Cardiac muscle cell (in vitro differentiated cells and primary cell): ENCODE measurements around the gene PAM. TPM values are rescaled to one million over a fixed set of nuclear protein-coding genes. Genes with fewer than 3 reads are reported as not detected.

ENCODE experiments used
- DNase-seq, 2 donors: peaks; one replicate each; pipeline versions ENCODE4 v3.0.0 to v3.0.0-alpha.2; 2010 to 2017; ENCODE audit warnings: low read depth in 1 of 2, low spot score in 1 of 2
- H3K27ac ChIP-seq: fragments of 200-600 bp; sonication (generic); 2 replicates; pipeline ENCODE4 v1.5.1; 2016
- H3K27me3 ChIP-seq: fragments of 200-600 bp; sonication (generic); 2 replicates; pipeline ENCODE4 v1.6.0; 2016; ENCODE audit warnings: control low read depth
- H3K36me3 ChIP-seq: fragments of 200-600 bp; sonication (generic); 2 replicates; pipeline ENCODE4 v1.5.1; 2016; ENCODE audit warnings: control low read depth
- H3K4me1 ChIP-seq: fragments of 200-600 bp; sonication (generic); 2 replicates; pipeline ENCODE4 v1.8.1; 2017; ENCODE audit warnings: low read depth, mild to moderate bottlenecking, mixed run types
- H3K4me3 ChIP-seq: fragments of 200-600 bp; sonication (generic); 2 replicates; pipeline ENCODE4 v1.5.1; 2016; ENCODE audit warnings: mild to moderate bottlenecking
- H3K9me3 ChIP-seq: fragments of 200-600 bp; sonication (generic); 2 replicates; pipeline ENCODE4 v1.5.1; 2017; ENCODE audit warnings: low read depth, mild to moderate bottlenecking, control low read depth
- CTCF ChIP-seq: IDR thresholded peaks from 2 replicates; pipeline ENCODE4 v1.5.1; 2012; ENCODE audit warnings: low read depth, mild to moderate bottlenecking, low read length
- polyA plus RNA-seq: library from polyadenylated mRNA; unstranded; fragments of >200 nt; fragmentation: Nextera tagmentation; extraction: Ambion mirVana; gene quantifications from 2 replicates; pipeline ENCODE4 v1.2.1, GENCODE V29; 2016
- total RNA-seq: library from RNA; depleted of rRNA; stranded (reverse); fragments of >200 nt; gene quantifications from 2 replicates; pipeline ENCODE4 v1.2.3, GENCODE V29; 2016

The PAM gene
- total and polyA plus RNA-seq, 2 experiments from 2014 or later, result 375 to 392 TPM

GRCh38 chr5:102858221-102858620 lies 103.1 kb downstream of the PAM start:
- H3K27ac ChIP-seq, result no peak overlapping the region

GRCh38 chr5:102858808-102859207 lies 103.7 kb downstream of the PAM start:
- Histone ChIP-seq H3K27me3 (no peaks in the 10 kb centered on the region), H3K36me3 (no peaks in the 10 kb centered on the region), H3K9me3 (no peaks in the 10 kb centered on the region), H3K4me3 (no peak overlapping the region), H3K27ac (no peak overlapping the region), H3K4me1 (no peaks in the 10 kb centered on the region)
- no peak for TF ChIP-seq CTCF
- DNase-seq, result peak in 1 of 2 donors; percentile 13

More at GRCh38 chr5:102858221-102858620, 103.1 kb downstream of the PAM start:
- no peak for DNase-seq
- no peak for TF ChIP-seq CTCF
- no peaks in the 10 kb centered on the region for H3K4me1 ChIP-seq
- H3K36me3 ChIP-seq, result no peaks in the 10 kb centered on the region
- H3K4me3 ChIP-seq, result no peak overlapping the region
- H3K27me3 ChIP-seq, result no peaks in the 10 kb centered on the region
- no peaks in the 10 kb centered on the region for H3K9me3 ChIP-seq

GRCh38 chr5:102860035-102860434 lies 104.9 kb downstream of the PAM start:
- Histone ChIP-seq H3K4me1 (no peaks in the 10 kb centered on the region), H3K36me3 (no peaks in the 10 kb centered on the region), H3K27me3 (no peaks in the 10 kb centered on the region), H3K9me3 (no peaks in the 10 kb centered on the region), H3K27ac (no peak overlapping the region), H3K4me3 (no peak overlapping the region)
- no peak for DNase-seq
- TF ChIP-seq CTCF, result no peak

- H3K4me1 ChIP-seq, result peaks cover 11% of the 10 kb centered on the region
- H3K27me3 ChIP-seq, result no peaks in the 10 kb centered on the region
- H3K36me3 ChIP-seq, result no peaks in the 10 kb centered on the region
- H3K4me3 ChIP-seq, result no peak overlapping the region
- no peak overlapping the region for H3K27ac ChIP-seq
- no peak for TF ChIP-seq CTCF
- DNase-seq, result no peak
- H3K9me3 ChIP-seq, result no peaks in the 10 kb centered on the region
Measured at GRCh38 chr5:102863058-102863457, 108.0 kb downstream of the PAM start.

GRCh38 chr5:102863764-102864560 lies 108.9 kb downstream of the PAM start:
- Histone ChIP-seq H3K4me3 (no peak overlapping the region), H3K27me3 (no peaks in the 10 kb centered on the region), H3K4me1 (peaks cover 17% of the 10 kb centered on the region), H3K27ac (no peak overlapping the region), H3K36me3 (no peaks in the 10 kb centered on the region), H3K9me3 (no peaks in the 10 kb centered on the region)
- no peak for TF ChIP-seq CTCF
- no peak for DNase-seq
